ENCODE measurements around the gene ZNF697.
"Not testable (repeated sequence)": the region's sequence is repeated elsewhere in the genome, so short reads cannot be mapped to it uniquely, and the experiment has no call there.

ZNF697 gene

GRCh38 chr1:119631433-119632102, 16.5 kb downstream of the ZNF697 start:
- DNase-seq (ENCODE audit: low read depth): peak; percentile 85

GRCh38 chr1:119631086-119631432, 17.0 kb downstream of the ZNF697 start:
- no peak for DNase-seq (ENCODE audit: low read depth)

- peak; percentile 83 for DNase-seq (ENCODE audit: low read depth)
These were observed 21.2 kb downstream of the ZNF697 start for GRCh38 chr1:119626841-119627240.

GRCh38 chr1:119626011-119626545, 22.0 kb downstream of the ZNF697 start:
- peak; percentile 37 for DNase-seq (ENCODE audit: low read depth)

GRCh38 chr1:119623678-119624077, 24.4 kb downstream of the ZNF697 start:
- no peak for DNase-seq (ENCODE audit: low read depth)

GRCh38 chr1:119623193-119623515, 24.9 kb downstream of the ZNF697 start:
- DNase-seq (ENCODE audit: low read depth): no peak

GRCh38 chr1:119622311-119623192, 25.5 kb downstream of the ZNF697 start:
- DNase-seq (ENCODE audit: low read depth): no peak

GRCh38 chr1:119621705-119622104, 26.4 kb downstream of the ZNF697 start:
- DNase-seq (ENCODE audit: low read depth): no peak

GRCh38 chr1:119617751-119618691, 30.0 kb downstream of the ZNF697 start:
- peak; percentile 21 for DNase-seq (ENCODE audit: low read depth)

- not testable (repeated sequence) for DNase-seq (ENCODE audit: low read depth)
These were observed 31.3 kb downstream of the ZNF697 start for GRCh38 chr1:119616748-119617147.

- DNase-seq (ENCODE audit: low read depth): not testable (repeated sequence)
These were observed 33.0 kb downstream of the ZNF697 start for GRCh38 chr1:119615100-119615499.

GRCh38 chr1:119613769-119614720, 34.0 kb downstream of the ZNF697 start:
- DNase-seq (ENCODE audit: low read depth): peak; percentile 87

GRCh38 chr1:119611701-119612113, 36.4 kb downstream of the ZNF697 start:
- peak; percentile 45 for DNase-seq (ENCODE audit: low read depth)

GRCh38 chr1:119608816-119609215, 39.2 kb downstream of the ZNF697 start:
- DNase-seq (ENCODE audit: low read depth): not testable (repeated sequence)

- DNase-seq (ENCODE audit: low read depth): not testable (repeated sequence)
These were observed 40.8 kb downstream of the ZNF697 start for GRCh38 chr1:119607087-119607807.

- DNase-seq (ENCODE audit: low read depth): no peak
These were observed 41.7 kb downstream of the ZNF697 start for GRCh38 chr1:119606394-119606793.

GRCh38 chr1:119605686-119606085, 42.4 kb downstream of the ZNF697 start:
- DNase-seq (ENCODE audit: low read depth): no peak

- peak; percentile 19 for DNase-seq (ENCODE audit: low read depth)
These were observed 43.0 kb downstream of the ZNF697 start for GRCh38 chr1:119605080-119605479.

- peak; percentile 21 for DNase-seq (ENCODE audit: low read depth)
These were observed 44.4 kb downstream of the ZNF697 start for GRCh38 chr1:119603695-119604094.

GRCh38 chr1:119603241-119603640, 44.8 kb downstream of the ZNF697 start:
- DNase-seq (ENCODE audit: low read depth): peak; percentile 15
